Measurements from ENCODE around the gene MAD1L1.
"Not testable (repeated sequence)": the region's sequence is repeated elsewhere in the genome, so short reads cannot be mapped to it uniquely, and the experiment has no call there.

DNA sequence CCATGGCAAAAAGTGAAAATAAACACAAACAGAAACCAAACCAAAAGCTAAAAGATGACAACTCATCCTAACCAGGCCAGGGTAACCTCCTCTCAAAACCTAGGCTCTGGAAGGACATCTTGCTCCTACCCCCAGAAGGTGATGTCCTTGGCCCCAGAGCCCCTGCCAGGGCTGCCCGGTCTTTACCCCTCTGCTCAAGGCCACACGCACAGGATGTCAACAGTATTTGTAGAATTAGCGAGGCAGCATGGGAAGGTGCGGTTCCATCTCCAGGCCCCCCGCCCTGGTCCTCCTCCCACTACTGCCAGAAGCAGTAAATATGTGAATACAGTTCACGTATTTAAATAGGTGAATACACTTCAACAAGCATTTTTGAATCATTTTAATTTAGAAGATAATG, 356.1 kb downstream of the MAD1L1 start:
- not testable (repeated sequence) for TF ChIP-seq EZH2 (IDR thresholded peaks at IDR 0.05; ENCODE audit: borderline replicate concordance, low read depth, low read length, severe bottlenecking)
- TF ChIP-seq, protein P1, sequence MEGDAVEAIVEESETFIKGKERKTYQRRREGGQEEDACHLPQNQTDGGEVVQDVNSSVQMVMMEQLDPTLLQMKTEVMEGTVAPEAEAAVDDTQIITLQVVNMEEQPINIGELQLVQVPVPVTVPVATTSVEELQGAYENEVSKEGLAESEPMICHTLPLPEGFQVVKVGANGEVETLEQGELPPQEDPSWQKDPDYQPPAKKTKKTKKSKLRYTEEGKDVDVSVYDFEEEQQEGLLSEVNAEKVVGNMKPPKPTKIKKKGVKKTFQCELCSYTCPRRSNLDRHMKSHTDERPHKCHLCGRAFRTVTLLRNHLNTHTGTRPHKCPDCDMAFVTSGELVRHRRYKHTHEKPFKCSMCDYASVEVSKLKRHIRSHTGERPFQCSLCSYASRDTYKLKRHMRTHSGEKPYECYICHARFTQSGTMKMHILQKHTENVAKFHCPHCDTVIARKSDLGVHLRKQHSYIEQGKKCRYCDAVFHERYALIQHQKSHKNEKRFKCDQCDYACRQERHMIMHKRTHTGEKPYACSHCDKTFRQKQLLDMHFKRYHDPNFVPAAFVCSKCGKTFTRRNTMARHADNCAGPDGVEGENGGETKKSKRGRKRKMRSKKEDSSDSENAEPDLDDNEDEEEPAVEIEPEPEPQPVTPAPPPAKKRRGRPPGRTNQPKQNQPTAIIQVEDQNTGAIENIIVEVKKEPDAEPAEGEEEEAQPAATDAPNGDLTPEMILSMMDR (IDR thresholded peaks at IDR 0.05; ENCODE audit: borderline replicate concordance, extremely low read depth, low read length, poor library complexity, severe bottlenecking) = not testable (repeated sequence)

Measured in DND-41 (cell line).